K562 (cell line): ENCODE measurements around the gene AKT1S1. TPM values are rescaled to one million over a fixed set of nuclear protein-coding genes. Genes with fewer than 3 reads are reported as not detected.

Experiments used
- CHD7 ChIP-seq: fragments of 200-600 bp; sonication (generic); IDR thresholded peaks from one replicate; pipeline ENCODE4 v1.6.1; 2012; ENCODE audit warnings: mild to moderate bottlenecking, low read depth, low read length, inconsistent platforms
- EP300 ChIP-seq: IDR thresholded peaks from 2 replicates; pipeline ENCODE4 v1.6.1; 2012; ENCODE audit warnings: low read length, improper control_type of control experiment
- EWSR1 ChIP-seq: fragments of 450-650 bp; IDR thresholded peaks from 2 replicates; pipeline ENCODE4 v1.6.1; 2018; ENCODE audit warnings: borderline replicate concordance, mild to moderate bottlenecking, low read depth, moderate library complexity; ENCODE audit not compliant: partially characterized antibody
- HDAC6 ChIP-seq: IDR thresholded peaks from 2 replicates; pipeline ENCODE4 v1.6.1; 2012; ENCODE audit warnings: low read depth, mild to moderate bottlenecking, control low read depth, inconsistent platforms, low read length, moderate library complexity
- IRF1 ChIP-seq: sonication (generic); formaldehyde crosslinking; IDR thresholded peaks from 2 replicates; pipeline ENCODE4 v1.8.0; 2022; ENCODE audit warnings: missing genetic modification reagents, mild to moderate bottlenecking, borderline replicate concordance
- NR0B1 ChIP-seq: fragments of 450-650 bp; IDR thresholded peaks from one replicate; pipeline ENCODE4 v1.6.1; 2018; ENCODE audit warnings: mild to moderate bottlenecking, moderate library complexity; ENCODE audit not compliant: partially characterized antibody
- PPARD ChIP-seq: fragments of 250-450 bp; sonication (Bioruptor Pico); IDR thresholded peaks from 2 replicates; pipeline ENCODE4 v1.8.0; 2022; ENCODE audit warnings: inconsistent platforms, mild to moderate bottlenecking, moderate library complexity
- RBM39 ChIP-seq: fragments of 200-400 bp; formaldehyde crosslinking; optimal IDR thresholded peaks from 2 replicates; pipeline ENCODE3; 2018; ENCODE audit warnings: low read depth, low read length
- TBP ChIP-seq: optimal IDR thresholded peaks from 2 replicates; pipeline ENCODE3; 2011; ENCODE audit warnings: low read depth, low read length, improper control_type of control experiment
- TSC22D4 ChIP-seq: fragments of 450-650 bp; IDR thresholded peaks from 2 replicates; pipeline ENCODE4 v1.6.1; 2016; ENCODE audit warnings: missing genetic modification characterization, missing biosample characterization, control low read depth
- ZNF764 ChIP-seq: fragments of 250-450 bp; sonication (Bioruptor Pico); IDR thresholded peaks from 2 replicates; pipeline ENCODE4 v1.4.0; 2020; ENCODE audit warnings: low read depth, mild to moderate bottlenecking, moderate library complexity
- polyA plus RNA-seq, 8 experiments: library from polyadenylated mRNA; depleted of rRNA in 4 of 8; stranded (reverse) in 5 of 8; unstranded in 3 of 8; fragments of >200 nt; fragmentation: Nextera tagmentation in 2 of 8; fragmentation: Illumina TruSeq in 1 of 8; extraction: Ambion mirVana in 2 of 8; extraction: Trizol in 1 of 8; gene quantifications; 2 replicates each; pipeline versions ENCODE4 v1.2.1 to v1.2.3, GENCODE V29; 2011 to 2014; ENCODE audit warnings: inconsistent platforms in 1 of 8, missing spikeins in 1 of 8
- total RNA-seq, 7 experiments: library from RNA; depleted of rRNA in 6 of 7; stranded (reverse); fragments of >200 nt in 6 of 7; fragmentation: Illumina TruSeq in 2 of 7; extraction: Trizol in 2 of 7; gene quantifications; 2 replicates each; pipeline versions ENCODE4 v1.2.1 to v1.2.3, GENCODE V29; 2011 to 2021; ENCODE audit warnings: low replicate concordance in 1 of 7

AKT1S1 gene
- total and polyA plus RNA-seq, 9 of the 15 experiments (the other 6 are each of a cell fraction or from before 2014, with no cell fraction given): 1.2 to 50.3 (median 17.1) TPM

GRCh38 chr19:49866933-49867782, 10.0 kb downstream of the AKT1S1 start, which contains the start of gene PNKP (continued):
- TF ChIP-seq CHD7 (no peak), RBM39 (no peak), TBP (peak; percentile 52), PPARD (CRISPR knock-in tag) (no peak), EP300 (no peak), ZNF764 (CRISPR knock-in tag) (no peak), HDAC6 (no peak), NR0B1 (no peak), TSC22D4 (no peak), IRF1 (CRISPR knock-in tag) (no peak), EWSR1 (no peak)
